HCT116 (cell line): ENCODE measurements around the gene IYD. TPM values are rescaled to one million over a fixed set of nuclear protein-coding genes. Genes with fewer than 3 reads are reported as not detected.

Experiments
- ATAC-seq: fragments of 200-7000 bp; cut with Tn5 transposase; 2 replicates; pipeline ENCODE4 v1.9.1; 2020; ENCODE audit warnings: mild to moderate bottlenecking, moderate library complexity
- BruUV-seq: library from RNA; stranded (reverse); fragments of 400-500 nt; replicated peaks from 2 replicates; lab custom pipeline; 2021; lab: Mats Ljungman, UMichigan
- CTCF ChIA-PET: fragments of 300-600 bp; sonication (Branson Sonifier 250); formaldehyde crosslinking; loops from one replicate; lab custom pipeline; 2021; ENCODE audit warnings: antibody characterized with exemption; lab: Charles Lee
- POLR2A ChIA-PET: fragments of 300-600, 350-600 bp; sonication (Branson Sonifier 250); formaldehyde crosslinking; loops from one replicate; lab custom pipeline; 2021; ENCODE audit warnings: antibody characterized with exemption; lab: Charles Lee
- RAD21 ChIA-PET, 2 experiments: fragments of 300-600 bp; sonication (Branson Sonifier 250); formaldehyde crosslinking; loops; one replicate each; lab custom pipeline; 2023; ENCODE audit warnings: low total read pairs in 2 of 2; ENCODE audit not compliant: uncharacterized antibody in 2 of 2, unreplicated experiment in 2 of 2, low non-redundant PET in 1 of 2; lab: Charles Lee
- DNase-seq: peaks from one replicate; pipeline ENCODE4 v3.0.0-alpha.2; 2010; ENCODE audit warnings: low read depth, low spot score
- H2AFZ ChIP-seq: fragments of 200-600 bp; shearing (Covaris generic), sonication (generic); 2 replicates; pipeline ENCODE4 v1.6.1; 2017; ENCODE audit warnings: low read depth, mixed run types, mixed read lengths, antibody characterized with exemption, low read length; ENCODE audit not compliant: poor library complexity, severe bottlenecking
- H3K27ac ChIP-seq: 2 replicates; pipeline ENCODE4 v1.5.1; 2012; ENCODE audit warnings: low read depth, low read length
- H3K27me3 ChIP-seq: fragments of 200-600 bp; sonication (generic); 2 replicates; pipeline ENCODE4 v1.6.1; 2016; ENCODE audit warnings: mixed run types, low read length, mixed read lengths; ENCODE audit not compliant: insufficient read depth
- H3K36me3 ChIP-seq, 2 experiments: fragments of 200-500 bp in 1 of 2; fragments of 200-600 bp in 1 of 2; sonication (Bioruptor generic) in 1 of 2; sonication (generic) in 1 of 2; 2 replicates each; pipeline versions ENCODE4 v1.5.1 to v1.6.1; 2014 to 2016; ENCODE audit warnings: low read length in 2 of 2, inconsistent platforms in 1 of 2, mixed read lengths in 1 of 2, mixed run types in 1 of 2; ENCODE audit not compliant: insufficient read depth in 2 of 2, control insufficient read depth in 1 of 2
- H3K4me1 ChIP-seq, 2 experiments: fragments of 200-600 bp in 1 of 2; sonication (generic) in 1 of 2; 2 replicates each; pipeline versions ENCODE4 v1.5.1 to v1.6.1; 2012 to 2017; ENCODE audit warnings: low read length in 2 of 2, inconsistent platforms in 1 of 2, mild to moderate bottlenecking in 1 of 2, mixed read lengths in 1 of 2, mixed run types in 1 of 2, moderate library complexity in 1 of 2; ENCODE audit not compliant: insufficient read depth in 2 of 2, control insufficient read depth in 1 of 2
- H3K4me2 ChIP-seq: fragments of 200-600 bp; sonication (generic); 2 replicates; pipeline ENCODE4 v1.6.1; 2017; ENCODE audit warnings: mixed run types, low read length, mixed read lengths
- H3K4me3 ChIP-seq, 2 experiments: fragments of 200-600 bp in 1 of 2; sonication (generic) in 1 of 2; replicated peaks in 1 of 2; 2 replicates each; pipeline ENCODE4 v1.5.1; 2011 to 2016; ENCODE audit warnings: low read length in 2 of 2, control low read depth in 1 of 2, low read depth in 1 of 2, mild to moderate bottlenecking in 1 of 2, mixed read lengths in 1 of 2, mixed run types in 1 of 2
- H3K79me2 ChIP-seq: fragments of 200-600 bp; sonication (generic); 2 replicates; pipeline ENCODE4 v1.6.1; 2017; ENCODE audit warnings: mild to moderate bottlenecking, mixed run types, low read length, moderate library complexity, mixed read lengths; ENCODE audit not compliant: insufficient read depth
- H3K9ac ChIP-seq: fragments of 200-600 bp; sonication (generic); 2 replicates; pipeline ENCODE4 v1.6.1; 2016; ENCODE audit warnings: low read length, mixed read lengths
- H3K9me2 ChIP-seq: fragments of 200-600 bp; sonication (generic), shearing (Covaris generic); 2 replicates; pipeline ENCODE4 v1.6.1; 2017; ENCODE audit warnings: mixed run types, mild to moderate bottlenecking, moderate library complexity; ENCODE audit not compliant: insufficient read depth
- H3K9me3 ChIP-seq, 2 experiments: fragments of 200-500 bp in 1 of 2; fragments of 200-600 bp in 1 of 2; sonication (Bioruptor generic) in 1 of 2; sonication (generic) in 1 of 2; 2 replicates each; pipeline ENCODE4 v1.6.1; 2014 to 2017; ENCODE audit warnings: low read length in 2 of 2, mixed read lengths in 2 of 2, inconsistent platforms in 1 of 2, low read depth in 1 of 2, mild to moderate bottlenecking in 1 of 2, mixed run types in 1 of 2, moderate library complexity in 1 of 2; ENCODE audit not compliant: control insufficient read depth in 1 of 2, insufficient read depth in 1 of 2
- H4K20me1 ChIP-seq: fragments of 200-600 bp; sonication (generic), shearing (Covaris generic); 2 replicates; pipeline ENCODE4 v1.6.1; 2017; ENCODE audit warnings: mixed run types, mild to moderate bottlenecking, moderate library complexity; ENCODE audit not compliant: insufficient read depth
- CEBPB ChIP-seq: IDR thresholded peaks from 2 replicates; pipeline ENCODE4 v1.6.1; 2012; ENCODE audit warnings: low read depth
- ELF1 ChIP-seq: IDR thresholded peaks from 2 replicates; pipeline ENCODE4 v1.6.1; 2012; ENCODE audit warnings: low read depth, borderline replicate concordance
- EZH2phosphoT487 ChIP-seq: fragments of 200-600 bp; IDR thresholded peaks from 2 replicates; pipeline ENCODE4 v1.6.1; 2018; ENCODE audit warnings: antibody characterized with exemption, borderline replicate concordance
- FOSL1 ChIP-seq: IDR thresholded peaks from 2 replicates; pipeline ENCODE4 v1.6.1; 2012; ENCODE audit warnings: low read depth
- JUND ChIP-seq: IDR thresholded peaks from 2 replicates; pipeline ENCODE4 v1.6.1; 2012
- POLR2AphosphoS5 ChIP-seq: IDR thresholded peaks from 2 replicates; pipeline ENCODE4 v1.6.1; 2011; ENCODE audit warnings: mild to moderate bottlenecking, low read depth, low read length, moderate library complexity
- SIN3A ChIP-seq: IDR thresholded peaks from 2 replicates; pipeline ENCODE4 v1.6.1; 2012; ENCODE audit warnings: low read depth
- SRF ChIP-seq: IDR thresholded peaks from 2 replicates; pipeline ENCODE4 v1.6.1; 2012; ENCODE audit warnings: low read depth
- ZFX ChIP-seq: fragments of 450-650 bp; IDR thresholded peaks from 2 replicates; pipeline ENCODE4 v1.6.1; 2017
- ZNF274 ChIP-seq: fragments of 200-500 bp; sonication (Bioruptor generic); IDR thresholded peaks from 2 replicates; pipeline ENCODE4 v1.6.1; 2014; ENCODE audit warnings: mild to moderate bottlenecking, low read depth, low read length, inconsistent platforms
- intact Hi-C: fragments of 100-400 bp; cut with micrococcal nuclease; formaldehyde crosslinking; loops from 2 replicates; pipeline ENCODE4 v1.10.0; 2022
- total RNA-seq: library from RNA; stranded (reverse); gene quantifications from one replicate; pipeline ENCODE4 v1.2.1, GENCODE V29; 2021; ENCODE audit not compliant: unreplicated experiment
- TF ChIP-seq, protein P1 (sequence below): IDR thresholded peaks from 2 replicates; pipeline ENCODE4 v1.6.1; 2012

IYD gene
- total RNA-seq, 1 experiment from 2014 or later = not detected

- no peak overlapping the region for H3K4me3 ChIP-seq
- intact Hi-C loops = no loop called here
- BruUV-seq = no TSS peak
- H4K20me1 ChIP-seq = no peaks in the 10 kb centered on the region
- H3K9me3 ChIP-seq = no peaks in the 10 kb centered on the region
- no peaks in the 10 kb centered on the region for H3K9me2 ChIP-seq
- no peaks in the 10 kb centered on the region for H3K36me3 ChIP-seq
- H3K4me2 ChIP-seq = no peak overlapping the region
- H2AFZ ChIP-seq = no peak overlapping the region
- no peak overlapping the region for H3K9ac ChIP-seq
- ATAC-seq = no peak
- POLR2A ChIA-PET = no interaction called here
- H3K27ac ChIP-seq = no peak overlapping the region
- RAD21 ChIA-PET = no interaction called here
- DNase-seq = no peak
- no peaks in the 10 kb centered on the region for H3K4me1 ChIP-seq
- no peak for TF ChIP-seq SRF
- no peak for TF ChIP-seq SIN3A
- TF ChIP-seq JUND = no peak
- no peak for TF ChIP-seq CEBPB
- no peak for TF ChIP-seq ZFX
- TF ChIP-seq, protein P1, sequence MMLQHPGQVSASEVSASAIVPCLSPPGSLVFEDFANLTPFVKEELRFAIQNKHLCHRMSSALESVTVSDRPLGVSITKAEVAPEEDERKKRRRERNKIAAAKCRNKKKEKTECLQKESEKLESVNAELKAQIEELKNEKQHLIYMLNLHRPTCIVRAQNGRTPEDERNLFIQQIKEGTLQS = no peak
- no peaks in the 10 kb centered on the region for H3K79me2 ChIP-seq
- CTCF ChIA-PET = no interaction called here
- no peaks in the 10 kb centered on the region for H3K27me3 ChIP-seq
Measured at GRCh38 chr6:150443621-150444020, 74.8 kb downstream of the IYD start.

DNA sequence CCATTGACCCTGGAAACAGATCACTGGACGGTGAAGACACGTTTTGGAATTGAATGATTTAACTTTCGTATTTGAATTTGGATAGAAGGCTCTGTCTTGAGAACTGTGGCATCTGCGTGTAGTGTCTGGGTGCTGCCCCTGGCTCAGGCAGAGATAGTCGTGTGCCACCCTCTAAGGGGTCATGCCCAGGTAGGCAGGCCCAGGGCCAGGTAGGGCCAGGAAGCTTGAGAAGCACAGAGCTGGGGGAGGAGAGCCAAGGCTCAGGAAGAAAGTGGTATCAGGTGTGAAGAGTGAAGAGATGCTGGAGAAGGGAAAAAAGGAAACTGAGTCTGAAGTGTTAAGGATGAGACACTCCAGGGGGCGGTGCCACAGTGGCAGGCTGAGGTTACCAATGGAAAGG, 75.5 kb downstream of the IYD start:
- Histone ChIP-seq H3K36me3 (no peaks in the 10 kb centered on the region), H3K27ac (no peak overlapping the region), H2AFZ (no peak overlapping the region), H3K4me2 (no peak overlapping the region), H3K9me2 (no peaks in the 10 kb centered on the region), H4K20me1 (no peaks in the 10 kb centered on the region), H3K27me3 (no peaks in the 10 kb centered on the region), H3K79me2 (no peaks in the 10 kb centered on the region), H3K9me3 (no peaks in the 10 kb centered on the region), H3K9ac (no peak overlapping the region), H3K4me3 (no peak overlapping the region), H3K4me1 (no peaks in the 10 kb centered on the region)
- ATAC-seq (no peak), DNase-seq (no peak)
- RAD21 ChIA-PET = no interaction called here
- POLR2A ChIA-PET = no interaction called here
- CTCF ChIA-PET = no interaction called here
- TF ChIP-seq ZNF274 (no peak), CEBPB (no peak), JUND (no peak), EZH2phosphoT487 (no peak), POLR2AphosphoS5 (no peak), FOSL1 (no peak), ELF1 (no peak)
- intact Hi-C loops = no loop called here
- BruUV-seq = no TSS peak
